Measurements from ENCODE around the gene ITFG1. TPM values are rescaled to one million over a fixed set of nuclear protein-coding genes. Genes with fewer than 3 reads are reported as not detected.

Gene ITFG1
- total RNA-seq, 2 donors from 2014 or later, result 47.7 to 68.6 TPM

DNA sequence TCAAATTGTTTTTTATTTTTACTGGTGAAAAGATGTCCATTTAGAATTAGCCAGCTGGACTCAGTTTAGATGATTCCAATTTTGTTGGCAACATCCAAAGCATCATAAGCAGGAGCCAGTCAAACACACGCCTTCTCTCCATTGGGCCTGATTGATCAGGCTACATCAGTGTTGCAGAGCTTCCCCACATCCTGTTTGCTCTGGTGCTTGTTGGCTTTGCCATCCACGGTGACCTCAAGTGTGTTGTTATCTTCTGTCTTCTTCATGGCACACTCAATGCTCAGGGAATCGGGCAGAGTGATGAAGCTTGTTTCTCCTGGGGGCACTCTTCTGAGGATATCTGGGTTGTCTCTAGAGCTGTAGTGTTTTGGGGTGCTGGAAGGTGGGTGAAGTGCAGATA, 310.8 kb downstream of the ITFG1 start:
- H3K4me1 ChIP-seq (ENCODE audit: control insufficient read depth in 1 of 2, low read depth in 2 of 2), result no peaks in the 10 kb centered on the region
- H3K27ac ChIP-seq, result no peak overlapping the region
- TF ChIP-seq, protein P1, sequence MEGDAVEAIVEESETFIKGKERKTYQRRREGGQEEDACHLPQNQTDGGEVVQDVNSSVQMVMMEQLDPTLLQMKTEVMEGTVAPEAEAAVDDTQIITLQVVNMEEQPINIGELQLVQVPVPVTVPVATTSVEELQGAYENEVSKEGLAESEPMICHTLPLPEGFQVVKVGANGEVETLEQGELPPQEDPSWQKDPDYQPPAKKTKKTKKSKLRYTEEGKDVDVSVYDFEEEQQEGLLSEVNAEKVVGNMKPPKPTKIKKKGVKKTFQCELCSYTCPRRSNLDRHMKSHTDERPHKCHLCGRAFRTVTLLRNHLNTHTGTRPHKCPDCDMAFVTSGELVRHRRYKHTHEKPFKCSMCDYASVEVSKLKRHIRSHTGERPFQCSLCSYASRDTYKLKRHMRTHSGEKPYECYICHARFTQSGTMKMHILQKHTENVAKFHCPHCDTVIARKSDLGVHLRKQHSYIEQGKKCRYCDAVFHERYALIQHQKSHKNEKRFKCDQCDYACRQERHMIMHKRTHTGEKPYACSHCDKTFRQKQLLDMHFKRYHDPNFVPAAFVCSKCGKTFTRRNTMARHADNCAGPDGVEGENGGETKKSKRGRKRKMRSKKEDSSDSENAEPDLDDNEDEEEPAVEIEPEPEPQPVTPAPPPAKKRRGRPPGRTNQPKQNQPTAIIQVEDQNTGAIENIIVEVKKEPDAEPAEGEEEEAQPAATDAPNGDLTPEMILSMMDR (IDR thresholded peaks at IDR 0.05), result no peak
- ATAC-seq (ENCODE audit: insufficient number of reproducible peaks, low FRiP score, low read depth) (no peak), DNase-seq (ENCODE audit: low spot score) (no peak)
- peaks cover 6% of the 10 kb centered on the region for H3K36me3 ChIP-seq
- no peak overlapping the region for H3K4me3 ChIP-seq
- peaks cover 2% of the 10 kb centered on the region for H3K9me3 ChIP-seq
- no peaks in the 10 kb centered on the region for H3K27me3 ChIP-seq (replicated peaks; ENCODE audit: insufficient read depth)

DNA sequence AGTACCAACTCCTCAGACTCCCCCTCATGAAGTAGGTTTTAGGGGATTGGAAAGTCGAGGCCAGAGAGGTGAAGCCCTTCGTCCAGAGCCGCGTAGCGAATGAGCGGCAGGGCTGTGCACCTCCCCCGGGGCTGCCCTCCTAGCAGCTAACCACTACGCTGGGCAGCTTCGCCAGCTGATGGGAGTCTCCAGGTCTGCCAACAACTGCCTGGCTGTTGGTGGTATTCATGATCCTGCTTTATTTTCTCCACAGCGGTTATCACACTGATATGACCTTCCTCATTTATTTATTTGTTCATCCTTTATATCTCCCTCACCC, 316.3 kb downstream of the ITFG1 start:
- Histone ChIP-seq H3K4me3 (peak overlapping the region; percentile 64), H3K9me3 (no peaks in the 10 kb centered on the region), H3K36me3 (no peaks in the 10 kb centered on the region), H3K27ac (no peak overlapping the region), H3K27me3 (replicated peaks; ENCODE audit: insufficient read depth) (no peaks in the 10 kb centered on the region), H3K4me1 (ENCODE audit: control insufficient read depth in 1 of 2, low read depth in 2 of 2) (peaks cover 4 to 25% of the 10 kb centered on the region in 2 donors)
- no peak for DNase-seq (ENCODE audit: low spot score)
- TF ChIP-seq, protein P1 (IDR thresholded peaks at IDR 0.05), result no peak
- no peak for ATAC-seq (ENCODE audit: insufficient number of reproducible peaks, low FRiP score, low read depth)

DNA sequence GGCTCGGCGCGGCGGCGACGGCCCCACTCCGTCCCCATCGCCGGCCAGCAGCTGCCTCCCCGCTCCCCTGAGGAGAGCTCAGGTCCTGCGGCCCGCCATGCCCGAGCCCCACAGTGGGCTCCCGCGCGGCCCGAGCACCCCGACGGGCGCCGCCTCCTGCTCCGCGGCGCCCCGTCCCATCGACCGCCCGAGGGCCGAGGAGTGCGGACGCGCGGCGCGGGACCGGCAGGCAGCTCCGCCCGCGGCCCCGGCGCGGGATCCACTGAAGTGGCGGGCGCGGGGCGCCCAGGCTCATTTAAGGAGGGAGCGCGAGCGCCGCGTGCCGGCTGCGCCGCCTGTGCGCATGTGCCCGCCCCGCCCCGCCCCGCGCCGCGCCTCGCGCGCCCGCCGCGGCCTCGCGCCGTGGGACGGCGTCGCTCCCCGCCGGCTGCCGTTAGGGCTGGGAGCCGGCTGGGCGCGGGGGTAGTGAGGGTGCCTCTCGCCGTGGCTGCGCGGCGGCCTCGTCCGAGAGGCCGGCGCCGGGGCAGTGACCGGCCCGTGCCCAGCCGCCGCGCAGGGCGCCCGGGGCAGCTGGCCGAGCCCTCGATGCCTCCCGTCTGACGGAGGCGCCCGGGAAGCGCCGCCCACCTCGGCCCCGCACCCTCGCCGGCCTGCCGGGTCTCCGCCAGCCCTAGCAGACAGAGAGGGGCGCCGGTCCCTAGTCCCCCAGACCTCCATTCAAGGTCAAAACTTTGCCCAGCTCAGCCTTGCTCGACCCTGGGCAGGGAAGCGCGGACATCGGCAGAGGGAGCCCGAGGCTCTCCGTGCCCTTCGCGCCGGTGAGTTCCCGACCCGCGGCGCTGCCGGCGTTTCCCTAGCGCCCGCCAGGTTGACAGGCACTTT, 316.9 kb downstream of the ITFG1 start, which contains the start of gene NETO2:
TSS of gene NETO2 (minus strand) at position 269 of the 882 bp plus-strand sequence. CDS start 333 bp downstream, outside the sequence.
- no peak within 1 kb of the TSS for H3K27ac ChIP-seq
- peaks cover 4 to 25% of the 10 kb centered on the region in 2 donors for H3K4me1 ChIP-seq (ENCODE audit: control insufficient read depth in 1 of 2, low read depth in 2 of 2)
- ATAC-seq (ENCODE audit: insufficient number of reproducible peaks, low FRiP score, low read depth) (no peak), DNase-seq (ENCODE audit: low spot score) (no peak)
- TF ChIP-seq, protein P1 (IDR thresholded peaks at IDR 0.05), result peak; percentile 17
- no peaks in the 10 kb centered on the region for H3K27me3 ChIP-seq (replicated peaks; ENCODE audit: insufficient read depth)
- H3K9me3 ChIP-seq, result no peaks in the 10 kb centered on the region
- H3K36me3 ChIP-seq, result no peaks in the 10 kb centered on the region
- peak within 1 kb of the TSS; percentile 75 for H3K4me3 ChIP-seq

DNA sequence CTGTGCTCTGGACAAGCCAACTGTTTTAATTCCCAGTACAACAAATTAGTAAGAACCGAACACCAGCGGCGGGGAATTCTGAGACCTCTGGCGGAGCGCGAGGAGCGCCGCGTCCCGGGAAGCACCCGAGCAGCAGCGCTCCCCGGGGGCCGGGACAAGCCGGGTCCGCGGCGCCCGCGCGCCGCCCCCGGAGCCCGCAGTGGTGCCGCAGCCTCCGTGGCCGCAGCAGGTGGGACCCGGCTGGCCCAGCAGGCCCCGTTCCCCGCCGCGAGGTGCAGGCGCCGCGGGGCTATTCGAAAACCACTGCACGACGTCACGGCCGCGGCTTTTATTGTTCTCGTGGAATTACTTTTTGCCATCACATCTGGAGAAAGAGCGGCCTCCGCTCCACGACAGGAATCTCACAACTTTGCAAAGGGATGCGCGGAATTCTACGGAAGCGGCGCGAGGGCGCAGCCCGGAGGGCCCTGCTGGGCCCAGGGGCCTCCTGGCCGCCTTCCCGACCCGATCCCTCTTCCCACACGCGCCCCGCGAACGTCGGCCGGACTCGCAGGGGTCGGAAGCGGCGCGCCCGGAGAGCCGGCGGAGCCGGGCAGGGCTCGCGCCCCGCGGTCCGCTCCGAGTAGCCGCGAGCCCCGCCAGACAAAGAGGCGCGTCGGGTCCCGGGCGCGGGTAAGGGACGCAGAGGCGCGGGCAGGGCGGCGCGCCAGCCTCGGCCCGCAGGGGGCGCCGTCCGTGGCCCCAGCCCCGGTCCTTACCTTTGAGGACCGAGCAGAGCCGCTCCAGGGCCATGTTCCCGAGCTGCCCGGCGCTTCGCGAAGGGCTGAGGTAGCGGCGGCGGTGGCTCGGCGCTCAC, 317.8 kb downstream of the ITFG1 start:
- Histone ChIP-seq H3K4me1 (ENCODE audit: control insufficient read depth in 1 of 2, low read depth in 2 of 2) (peaks cover 4 to 25% of the 10 kb centered on the region in 2 donors), H3K27ac (no peak overlapping the region), H3K4me3 (peak overlapping the region; percentile 75), H3K9me3 (no peaks in the 10 kb centered on the region), H3K36me3 (no peaks in the 10 kb centered on the region), H3K27me3 (replicated peaks; ENCODE audit: insufficient read depth) (no peaks in the 10 kb centered on the region)
- no peak for DNase-seq (ENCODE audit: low spot score)
- TF ChIP-seq, protein P1 (IDR thresholded peaks at IDR 0.05), result peak; percentile 29
- no peak for ATAC-seq (ENCODE audit: insufficient number of reproducible peaks, low FRiP score, low read depth)

DNA sequence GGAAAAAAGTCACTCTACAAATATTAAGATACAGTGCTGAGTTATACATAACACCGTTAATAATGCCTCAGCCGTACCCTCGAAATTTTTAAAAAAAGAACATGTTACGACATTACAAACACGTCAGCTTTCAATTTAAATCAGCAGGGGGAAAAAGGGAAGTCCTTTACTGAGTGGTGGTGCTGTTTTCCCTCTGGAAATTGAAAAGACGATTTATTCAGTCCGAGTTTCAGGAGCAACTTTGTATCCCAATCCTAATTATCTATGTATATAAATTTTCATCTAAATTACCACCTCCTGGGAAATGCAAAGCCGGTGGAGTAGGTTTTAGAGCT, 318.4 kb downstream of the ITFG1 start:
- ATAC-seq (ENCODE audit: insufficient number of reproducible peaks, low FRiP score, low read depth), result no peak
- no peak overlapping the region for H3K27ac ChIP-seq
- H3K36me3 ChIP-seq, result no peaks in the 10 kb centered on the region
- TF ChIP-seq, protein P1 (IDR thresholded peaks at IDR 0.05), result no peak
- H3K4me1 ChIP-seq (ENCODE audit: control insufficient read depth in 1 of 2, low read depth in 2 of 2), result peaks cover 4 to 25% of the 10 kb centered on the region in 2 donors
- peak overlapping the region; percentile 75 for H3K4me3 ChIP-seq
- DNase-seq (ENCODE audit: low spot score), result no peak
- no peaks in the 10 kb centered on the region for H3K9me3 ChIP-seq
- H3K27me3 ChIP-seq (replicated peaks; ENCODE audit: insufficient read depth), result no peaks in the 10 kb centered on the region
